Body of pancreas (tissue), 4 donors: Measurements from ENCODE around the gene CCSER2.

Source experiments
- CTCF ChIP-seq, 7 experiments: fragments of 450-650 bp in 4 of 7; fragments of 200-600 bp in 3 of 7; sonication (generic) in 3 of 7; IDR thresholded peaks; one replicate each; pipeline ENCODE4 v1.5.1; 2016 to 2019; ENCODE audit warnings: antibody characterized with exemption in 7 of 7
- POLR2A ChIP-seq, 3 donors: fragments of 450-650 bp; IDR thresholded peaks; one replicate each; pipeline ENCODE4 v1.6.1; 2016; ENCODE audit warnings: antibody characterized with exemption in 3 of 3, mild to moderate bottlenecking in 2 of 3

- no peak for TF ChIP-seq POLR2A (IDR thresholded peaks at IDR 0.05)
- TF ChIP-seq CTCF (IDR thresholded peaks at IDR 0.05), result no peak
Measured at GRCh38 chr10:84348860-84349259, 20.5 kb downstream of the CCSER2 start.
